ENCODE measurements around the gene S1PR4.
A peak's percentile ranks its signal among the peaks of the same experiment; 100 is the strongest.
"Not testable (repeated sequence)": the region's sequence is repeated elsewhere in the genome, so short reads cannot be mapped to it uniquely, and the experiment has no call there.

Gene S1PR4

GRCh38 chr19:3183721-3184641 is 5.4 kb downstream of the S1PR4 start:
- no peak for DNase-seq

DNA sequence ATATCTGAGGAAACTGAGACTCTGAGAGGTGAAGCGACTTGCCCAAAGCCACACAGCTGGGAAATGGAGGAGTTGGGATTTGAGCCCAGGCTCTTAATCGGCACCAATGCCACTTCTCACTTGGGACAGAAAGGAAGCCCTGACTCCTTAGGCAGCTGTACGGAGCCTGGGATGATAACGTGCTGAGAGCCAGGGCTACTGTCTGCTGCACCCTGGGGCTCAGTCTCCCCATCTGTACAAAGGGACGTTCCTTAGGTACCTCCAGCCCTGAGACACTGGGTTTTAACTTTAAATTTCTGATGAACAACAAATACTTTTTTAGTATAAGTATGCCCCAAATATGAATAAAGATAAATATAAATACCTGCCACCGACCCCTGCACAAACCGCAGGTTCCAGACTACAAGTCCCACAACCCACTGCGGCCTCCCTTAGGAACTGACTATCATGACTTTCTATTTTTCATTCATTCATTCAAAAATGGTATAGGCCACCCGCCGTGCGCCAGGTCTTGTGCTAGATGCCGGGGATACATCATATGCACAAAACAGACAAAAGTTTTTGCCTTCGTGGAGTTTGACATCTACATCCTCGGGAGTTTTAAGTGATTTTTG is 6.4 kb downstream of the S1PR4 start:
- peak in 1 of 2 donors; percentile 69 for DNase-seq

GRCh38 chr19:3185461-3186159 is 7.0 kb downstream of the S1PR4 start, which contains the start of gene NCLN:
NCLN (plus strand) TSS chr19:3185930; CDS start chr19:3186031, 101 bp downstream.
- peak; percentile 87 to 96 for DNase-seq

DNA sequence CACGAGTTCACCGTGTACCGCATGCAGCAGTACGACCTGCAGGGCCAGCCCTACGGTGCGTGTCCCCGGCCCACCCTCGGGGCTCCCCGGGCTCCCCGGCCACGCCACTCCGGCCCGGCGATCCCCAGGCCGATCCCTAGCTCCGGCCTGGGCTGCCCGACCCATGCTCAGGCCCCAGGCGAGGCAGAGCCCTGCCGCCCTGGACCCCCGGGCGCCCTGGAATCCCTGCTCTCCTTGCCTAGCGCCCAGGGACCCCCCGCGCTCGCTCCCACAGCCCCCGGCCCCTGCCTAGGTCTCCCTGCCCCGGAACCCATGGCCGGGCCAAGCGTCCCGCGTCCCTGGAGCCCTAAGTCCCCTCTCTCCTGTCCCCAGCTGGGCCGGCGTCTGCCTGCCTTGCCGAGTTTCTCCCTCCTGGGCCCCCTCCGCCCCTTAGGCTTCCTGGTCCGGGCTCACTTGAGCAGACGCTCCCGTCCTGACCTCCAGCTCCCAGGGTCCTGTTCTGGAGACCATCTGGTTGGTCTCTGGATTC is 7.7 kb downstream of the S1PR4 start:
- DNase-seq = no peak

DNA sequence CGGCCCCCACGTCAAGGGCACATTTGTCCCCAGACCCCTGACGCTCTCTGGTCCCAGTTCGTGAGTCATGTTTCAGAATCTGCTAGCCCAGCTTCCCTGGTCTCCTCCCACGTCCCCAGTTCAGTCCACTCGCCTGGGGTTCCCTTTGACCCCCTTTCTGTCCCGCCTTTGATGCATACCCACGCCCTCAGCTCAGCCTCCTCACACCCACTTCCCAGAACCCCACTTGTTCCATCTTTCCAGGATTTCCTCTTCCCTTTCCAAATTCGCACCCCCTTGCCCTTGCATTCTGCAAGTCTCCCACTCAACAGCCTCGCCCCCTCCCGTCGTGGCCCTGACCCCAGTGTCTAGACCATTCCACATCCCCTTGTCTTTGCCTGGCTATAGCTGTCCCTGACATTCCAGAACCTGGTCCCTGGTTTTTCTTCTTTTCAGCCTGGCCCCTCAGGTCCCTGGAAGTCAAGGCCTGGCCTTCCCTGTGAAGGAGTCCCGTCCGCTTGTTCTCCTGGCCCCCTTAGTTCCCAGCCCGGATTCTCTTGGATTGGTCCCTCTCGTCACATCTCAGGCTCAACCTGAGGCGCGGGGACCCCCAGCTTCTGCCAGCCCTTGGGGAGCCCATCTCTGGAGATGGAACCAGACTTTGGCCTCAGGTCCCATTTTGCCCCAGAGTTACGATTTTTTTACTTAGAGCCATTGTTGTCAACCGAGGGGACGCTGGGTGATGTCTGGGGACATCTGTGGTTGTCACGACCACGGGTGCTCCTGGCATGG is 8.5 kb downstream of the S1PR4 start:
- DNase-seq = no peak

DNA sequence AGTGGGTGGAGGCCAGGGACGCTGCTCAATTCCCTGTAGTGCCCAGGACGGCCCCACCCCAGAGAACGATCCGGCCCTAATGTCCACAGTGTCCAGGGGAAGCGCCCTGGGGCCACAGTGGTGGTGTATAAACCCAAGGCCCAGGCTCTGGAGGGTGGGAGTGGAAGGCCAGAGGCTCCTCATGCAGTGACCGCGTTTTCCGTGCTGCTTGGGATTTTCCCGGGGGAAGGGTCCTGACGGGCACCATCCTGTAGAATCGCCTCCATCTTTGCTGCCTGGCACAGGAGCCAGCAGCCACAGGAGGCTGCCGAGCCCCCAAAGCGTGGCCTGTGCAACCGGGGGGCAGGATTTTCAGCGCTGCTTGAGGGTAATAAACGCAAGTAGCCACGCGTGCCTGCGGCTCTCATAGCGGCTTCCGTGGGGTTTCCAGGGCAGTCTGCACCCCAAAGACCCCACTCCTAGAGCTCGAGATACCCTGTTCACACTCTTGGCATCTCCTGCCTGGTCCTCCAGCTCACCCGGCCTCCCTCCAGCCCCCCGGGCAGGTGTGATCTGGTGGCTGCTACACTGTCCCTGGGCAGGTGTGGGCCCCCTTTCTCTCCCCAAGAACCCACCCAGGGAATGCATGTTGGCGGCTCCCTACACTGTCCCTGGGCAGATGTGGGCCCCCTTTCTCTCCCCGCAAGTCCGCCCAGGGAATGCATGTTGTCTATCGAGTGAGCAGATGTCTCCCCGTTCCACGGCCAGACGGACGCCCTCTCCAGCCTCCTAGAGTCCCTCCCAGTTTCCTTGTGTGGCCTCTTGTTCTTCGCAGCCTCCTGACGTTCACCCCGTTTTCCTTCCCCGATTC is 9.3 kb downstream of the S1PR4 start:
- no peak for DNase-seq

GRCh38 chr19:3188627-3189596 is 10.3 kb downstream of the S1PR4 start:
- no peak for DNase-seq

GRCh38 chr19:3189702-3190469 is 11.3 kb downstream of the S1PR4 start:
- DNase-seq = no peak

GRCh38 chr19:3190470-3190770 is 11.9 kb downstream of the S1PR4 start:
- no peak for DNase-seq

- DNase-seq = no peak
Observed at GRCh38 chr19:3190921-3191805, 12.6 kb downstream of the S1PR4 start.

- not testable (repeated sequence) for DNase-seq
Observed at GRCh38 chr19:3191806-3192104, 13.2 kb downstream of the S1PR4 start.

DNA sequence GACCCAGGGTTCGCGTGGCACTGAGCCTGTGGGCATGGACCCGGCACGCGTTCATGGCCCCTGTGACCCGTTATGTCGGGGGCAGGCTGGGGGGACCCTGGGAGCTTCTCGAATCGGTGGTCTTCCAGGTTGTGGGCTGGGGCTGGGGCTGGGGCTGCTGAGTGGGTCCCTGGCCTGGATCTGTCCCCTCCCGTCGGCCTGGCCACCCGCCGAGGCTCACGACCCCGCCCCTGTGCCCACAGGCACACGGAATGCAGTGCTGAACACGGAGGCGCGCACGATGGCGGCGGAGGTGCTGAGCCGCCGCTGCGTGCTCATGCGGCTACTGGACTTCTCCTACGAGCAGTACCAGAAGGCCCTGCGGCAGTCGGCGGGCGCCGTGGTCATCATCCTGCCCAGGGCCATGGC is 13.7 kb downstream of the S1PR4 start:
- DNase-seq = no peak

- no peak for DNase-seq
Observed at GRCh38 chr19:3192684-3193083, 14.1 kb downstream of the S1PR4 start.

- DNase-seq = peak in 1 of 2 donors; percentile 81
Observed at GRCh38 chr19:3193256-3194105, 14.9 kb downstream of the S1PR4 start.

DNA sequence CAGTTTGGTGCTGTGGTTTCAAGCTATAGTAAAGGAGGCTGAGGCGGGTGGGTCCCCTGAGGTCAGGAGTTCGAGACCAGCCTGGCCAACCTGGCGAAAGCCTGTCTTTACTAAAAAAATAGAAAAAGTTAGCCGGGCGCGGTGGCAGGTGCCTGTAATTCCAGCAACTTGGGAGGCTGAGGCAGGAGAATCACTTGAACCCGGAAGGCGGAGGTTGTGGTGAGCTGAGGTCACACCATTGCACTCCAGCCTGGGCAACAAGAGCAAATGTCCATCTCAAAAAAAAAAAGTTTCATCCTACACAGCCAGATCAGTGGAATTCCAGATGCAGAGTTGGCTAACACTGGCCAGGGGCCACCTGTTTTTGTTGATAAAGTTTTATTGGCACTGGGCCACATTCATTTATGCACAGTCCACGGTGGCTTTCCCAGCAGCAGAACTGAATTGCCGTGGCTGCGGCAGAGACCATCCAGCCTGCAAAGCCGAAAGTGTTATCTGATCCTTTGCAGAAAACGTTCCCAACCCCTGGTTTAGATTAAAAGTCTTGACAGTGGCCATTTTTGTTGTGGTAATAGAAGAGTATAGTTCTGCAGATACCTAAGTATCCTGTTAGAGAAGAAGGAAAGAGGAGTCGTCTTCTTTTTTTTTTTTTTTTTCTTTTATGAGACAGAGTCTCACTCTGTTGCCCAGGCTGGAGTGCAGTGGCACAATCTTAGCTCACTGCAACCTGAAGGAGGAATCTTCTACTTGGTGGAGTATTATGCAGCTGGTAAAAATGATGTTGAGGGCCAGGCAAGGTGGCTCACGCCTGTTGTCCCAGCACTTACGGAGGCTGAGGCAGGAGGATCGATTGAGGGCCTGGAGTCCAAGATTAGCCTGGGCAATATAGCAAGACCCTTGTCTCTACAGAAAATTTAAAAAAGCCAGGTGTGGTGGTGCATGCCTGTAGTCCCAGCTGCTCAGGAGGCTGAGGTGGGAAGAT is 15.8 kb downstream of the S1PR4 start:
- DNase-seq = no peak

Measured in bone marrow (tissue), 2 donors.